Fibroblast of lung (primary cell): ENCODE measurements around the gene TNIP1.

Experiments used
- CTCF ChIP-seq, 2 donors: IDR thresholded peaks in 1 of 2; conservative IDR thresholded peaks in 1 of 2; 1 replicate in 1 of 2; 2 replicates in 1 of 2; pipeline ENCODE4 v1.5.1; 2011 to 2012; ENCODE audit warnings: low read length in 2 of 2, control low read depth in 1 of 2, inconsistent platforms in 1 of 2, low read depth in 1 of 2, mild to moderate bottlenecking in 1 of 2
- EZH2 ChIP-seq: IDR thresholded peaks from 2 replicates; pipeline ENCODE4 v1.5.1; 2012; ENCODE audit warnings: low read length, control low read depth, mild to moderate bottlenecking; ENCODE audit errors: missing control alignments

GRCh38 chr5:151003503-151003860, 77.4 kb downstream of the TNIP1 start:
- TF ChIP-seq CTCF (conservative IDR thresholded peaks at IDR 0.05 in 1 of 2, IDR thresholded peaks at IDR 0.05 in 1 of 2; ENCODE audit: low read depth in 1 of 2, low read length in 2 of 2) (no peak), EZH2 (no peak)
